IMR-90 (cell line): ENCODE results near the gene BTBD9. TPM values are rescaled to one million over a fixed set of nuclear protein-coding genes. Genes with fewer than 3 reads are reported as not detected.

Experiments
- ATAC-seq: fragments of 200-7000 bp; cut with Tn5 transposase; 2 replicates; pipeline ENCODE4 v1.9.1; 2020; ENCODE audit warnings: low read depth, mild to moderate bottlenecking, moderate library complexity
- BruUV-seq: library from RNA; stranded (reverse); fragments of 400-500 nt; replicated peaks from 2 replicates; lab custom pipeline; 2021; lab: Mats Ljungman, UMichigan
- CTCF ChIA-PET: fragments of 300-600 bp; formaldehyde crosslinking; extraction: SDS; loops from one replicate; lab custom pipeline; 2021; ENCODE audit warnings: antibody characterized with exemption; lab: Yijun Ruan, JAX
- POLR2A ChIA-PET: fragments of 300-600 bp; sonication (Branson Sonifier 250); formaldehyde crosslinking; loops from one replicate; lab custom pipeline; 2022; ENCODE audit warnings: antibody characterized with exemption; ENCODE audit not compliant: unreplicated experiment; lab: Charles Lee
- DNase-seq: peaks from one replicate; pipeline ENCODE4 v3.0.0; 2013
- H2AFZ ChIP-seq: replicated peaks from 2 replicates; pipeline ENCODE3; 2013; ENCODE audit warnings: low read length, mild to moderate bottlenecking; ENCODE audit not compliant: poor library complexity
- H2AK5ac ChIP-seq: 2 replicates; pipeline ENCODE4 v1.6.1; 2013; ENCODE audit warnings: low read depth, low read length, inconsistent platforms
- H2AK9ac ChIP-seq: replicated peaks from 2 replicates; pipeline ENCODE3; 2013; ENCODE audit warnings: mild to moderate bottlenecking, low read depth, low read length, moderate library complexity; ENCODE audit not compliant: poor library complexity
- H2BK120ac ChIP-seq: 2 replicates; pipeline ENCODE4 v1.6.1; 2013; ENCODE audit warnings: low read depth, low read length, inconsistent platforms
- H2BK15ac ChIP-seq: 3 replicates; pipeline ENCODE4 v1.6.1; 2013; ENCODE audit warnings: low read depth, low read length, inconsistent platforms
- H2BK20ac ChIP-seq: 2 replicates; pipeline ENCODE4 v1.6.1; 2013; ENCODE audit warnings: low read depth, mild to moderate bottlenecking, inconsistent platforms, low read length, moderate library complexity
- H2BK5ac ChIP-seq: 2 replicates; pipeline ENCODE4 v1.6.1; 2013; ENCODE audit warnings: mild to moderate bottlenecking, low read depth, low read length, inconsistent platforms; ENCODE audit not compliant: poor library complexity, severe bottlenecking
- H3K14ac ChIP-seq: replicated peaks from 2 replicates; pipeline ENCODE4 v1.6.1; 2013; ENCODE audit warnings: low read depth, low read length, inconsistent platforms
- H3K18ac ChIP-seq: 2 replicates; pipeline ENCODE4 v1.6.1; 2013; ENCODE audit warnings: low read depth, low read length, control low read depth
- H3K23ac ChIP-seq: 2 replicates; pipeline ENCODE4 v1.6.1; 2013; ENCODE audit warnings: low read depth, low read length, inconsistent platforms
- H3K27ac ChIP-seq: 2 replicates; pipeline ENCODE4 v1.5.1; 2013; ENCODE audit warnings: mild to moderate bottlenecking, control low read depth, low read length; ENCODE audit not compliant: insufficient read depth
- H3K27me3 ChIP-seq: 2 replicates; pipeline ENCODE4 v1.6.1; 2013; ENCODE audit warnings: low read length; ENCODE audit not compliant: control insufficient read depth, insufficient read depth
- H3K36me3 ChIP-seq: 2 replicates; pipeline ENCODE4 v1.6.1; 2013; ENCODE audit warnings: low read length, mixed read lengths; ENCODE audit not compliant: control insufficient read depth, insufficient read depth
- H3K4ac ChIP-seq: 2 replicates; pipeline ENCODE4 v1.6.1; 2013; ENCODE audit warnings: low read depth, low read length, inconsistent platforms
- H3K4me1 ChIP-seq: 2 replicates; pipeline ENCODE4 v1.6.1; 2013; ENCODE audit warnings: low read length, mixed read lengths; ENCODE audit not compliant: control insufficient read depth, insufficient read depth
- H3K4me2 ChIP-seq: 2 replicates; pipeline ENCODE4 v1.6.1; 2013; ENCODE audit warnings: low read depth, mild to moderate bottlenecking, control low read depth, low read length, moderate library complexity
- H3K4me3 ChIP-seq: 2 replicates; pipeline ENCODE4 v1.5.1; 2013; ENCODE audit warnings: low read depth, mild to moderate bottlenecking, control low read depth, low read length, moderate library complexity; ENCODE audit not compliant: insufficient read depth
- H3K56ac ChIP-seq: 2 replicates; pipeline ENCODE4 v1.6.1; 2013; ENCODE audit warnings: low read length, inconsistent platforms; ENCODE audit not compliant: insufficient read depth; ENCODE audit errors: extremely low read depth
- H3K79me1 ChIP-seq, 2 experiments: 2 replicates each; pipeline ENCODE4 v1.6.1; 2013; ENCODE audit warnings: low read length in 2 of 2, inconsistent platforms in 1 of 2, low read depth in 1 of 2
- H3K9ac ChIP-seq: 2 replicates; pipeline ENCODE4 v1.6.1; 2013; ENCODE audit warnings: low read depth, low read length, control low read depth
- H3K9me1 ChIP-seq: 2 replicates; pipeline ENCODE4 v1.6.1; 2013; ENCODE audit warnings: low read length, inconsistent platforms; ENCODE audit not compliant: insufficient read depth
- H3K9me3 ChIP-seq: 2 replicates; pipeline ENCODE4 v1.6.1; 2013; ENCODE audit warnings: low read length; ENCODE audit not compliant: control insufficient read depth, insufficient read depth
- H4K20me1 ChIP-seq: 2 replicates; pipeline ENCODE4 v1.6.1; 2013; ENCODE audit warnings: low read length, inconsistent platforms; ENCODE audit not compliant: insufficient read depth
- H4K5ac ChIP-seq: 2 replicates; pipeline ENCODE4 v1.6.1; 2013; ENCODE audit warnings: mild to moderate bottlenecking, low read depth, low read length, control low read depth
- H4K8ac ChIP-seq, 2 experiments: 2 replicates each; pipeline ENCODE4 v1.6.1; 2013; ENCODE audit warnings: low read depth in 2 of 2, low read length in 2 of 2, control low read depth in 1 of 2, inconsistent platforms in 1 of 2
- H4K91ac ChIP-seq: 2 replicates; pipeline ENCODE4 v1.6.1; 2013; ENCODE audit warnings: low read depth, low read length, inconsistent platforms; ENCODE audit not compliant: insufficient read depth
- BHLHE40 ChIP-seq: fragments of 150-350 bp; IDR thresholded peaks from 2 replicates; pipeline ENCODE4 v1.6.1; 2016; ENCODE audit warnings: mild to moderate bottlenecking, low read depth, low read length
- CEBPB ChIP-seq: IDR thresholded peaks from 2 replicates; pipeline ENCODE4 v1.6.1; 2012; ENCODE audit warnings: low read depth, low read length, improper control_type of control experiment
- CHD1 ChIP-seq: IDR thresholded peaks from 2 replicates; pipeline ENCODE4 v1.6.1; 2012; ENCODE audit warnings: low read depth, low read length, improper control_type of control experiment
- FOS ChIP-seq: fragments of 150-350 bp; IDR thresholded peaks from 2 replicates; pipeline ENCODE4 v1.6.1; 2016; ENCODE audit warnings: low read depth, low read length
- MAFK ChIP-seq: IDR thresholded peaks from 2 replicates; pipeline ENCODE4 v1.6.1; 2012; ENCODE audit warnings: low read depth, low read length, improper control_type of control experiment
- MAZ ChIP-seq: IDR thresholded peaks from 2 replicates; pipeline ENCODE4 v1.6.1; 2012; ENCODE audit warnings: low read depth, mild to moderate bottlenecking, low read length, improper control_type of control experiment, moderate library complexity, borderline replicate concordance
- NFE2L2 ChIP-seq: fragments of 150-350 bp; IDR thresholded peaks from 2 replicates; pipeline ENCODE4 v1.6.1; 2016; ENCODE audit warnings: low read depth, mild to moderate bottlenecking, low read length
- POLR2A ChIP-seq: IDR thresholded peaks from 2 replicates; pipeline ENCODE4 v1.6.1; 2012; ENCODE audit warnings: mild to moderate bottlenecking, low read depth, low read length
- RCOR1 ChIP-seq: IDR thresholded peaks from 2 replicates; pipeline ENCODE4 v1.6.1; 2012; ENCODE audit warnings: mild to moderate bottlenecking, low read length, improper control_type of control experiment; ENCODE audit not compliant: insufficient replicate concordance
- RFX5 ChIP-seq: IDR thresholded peaks from 2 replicates; pipeline ENCODE4 v1.8.0; 2012; ENCODE audit warnings: low read depth, mild to moderate bottlenecking, low read length, moderate library complexity
- SMC3 ChIP-seq: fragments of 150-350 bp; IDR thresholded peaks from 2 replicates; pipeline ENCODE4 v1.6.1; 2016; ENCODE audit warnings: low read depth, mild to moderate bottlenecking, antibody characterized with exemption, low read length, moderate library complexity
- whole genome bisulfite sequencing, 2 experiments: methylation state at CpG; one replicate each; pipeline versions ENCODE4 v1.1.5 to v1.1.7; 2013; ENCODE audit warnings: missing lambda C conversion rate in 2 of 2; ENCODE audit not compliant: insufficient read length in 1 of 2; ENCODE audit errors: extremely low coverage in 2 of 2; 5-methylcytosine and 5-hydroxymethylcytosine counted together
- dilution Hi-C: fragments of 300-500 bp; cut with HindIII; formaldehyde crosslinking; loops from one replicate; pipeline ENCODE4 v1.14.3; 2018; ENCODE audit warnings: low sequenced_read_pairs; ENCODE audit not compliant: unreplicated experiment
- in situ Hi-C: fragments of 300-500 bp; cut with MboI; formaldehyde crosslinking; loops from 3 replicates; pipeline ENCODE4 v1.14.3; 2019; ENCODE audit warnings: low sequenced_read_pairs, inconsistent platforms, mixed read lengths
- intact Hi-C: fragments of 100-400 bp; cut with micrococcal nuclease; formaldehyde crosslinking; loops from 2 replicates; pipeline ENCODE4 v1.10.0; 2022
- polyA plus RNA-seq, 3 experiments: library from polyadenylated mRNA; depleted of rRNA; stranded (reverse); fragments of >200 nt; gene quantifications; 2 replicates each; pipeline ENCODE4 v1.2.3, GENCODE V29; 2012; ENCODE audit warnings: low replicate concordance in 1 of 3
- total RNA-seq: library from RNA; depleted of rRNA; stranded (reverse); fragments of >200 nt; gene quantifications from 2 replicates; pipeline ENCODE4 v1.2.3, GENCODE V29; 2012
- TF ChIP-seq, protein P1 (sequence below): fragments of 150-350 bp; IDR thresholded peaks from 2 replicates; pipeline ENCODE4 v1.6.1; 2017; ENCODE audit warnings: mild to moderate bottlenecking, antibody characterized with exemption, low read length, low read depth
- TF ChIP-seq, protein P2 (sequence below): conservative IDR thresholded peaks from 2 replicates; pipeline ENCODE4 v1.5.1; 2012; ENCODE audit warnings: mild to moderate bottlenecking, low read depth, low read length, improper control_type of control experiment
- TF ChIP-seq, protein P3 (sequence below): fragments of 150-350 bp; IDR thresholded peaks from 2 replicates; pipeline ENCODE4 v1.6.1; 2016; ENCODE audit warnings: low read depth, mild to moderate bottlenecking, low read length, moderate library complexity, borderline replicate concordance

The BTBD9 gene
- total and polyA plus RNA-seq, 2 of the 4 experiments (the other 2 are of a cell fraction) = 4.1 to 22.0 TPM

DNA sequence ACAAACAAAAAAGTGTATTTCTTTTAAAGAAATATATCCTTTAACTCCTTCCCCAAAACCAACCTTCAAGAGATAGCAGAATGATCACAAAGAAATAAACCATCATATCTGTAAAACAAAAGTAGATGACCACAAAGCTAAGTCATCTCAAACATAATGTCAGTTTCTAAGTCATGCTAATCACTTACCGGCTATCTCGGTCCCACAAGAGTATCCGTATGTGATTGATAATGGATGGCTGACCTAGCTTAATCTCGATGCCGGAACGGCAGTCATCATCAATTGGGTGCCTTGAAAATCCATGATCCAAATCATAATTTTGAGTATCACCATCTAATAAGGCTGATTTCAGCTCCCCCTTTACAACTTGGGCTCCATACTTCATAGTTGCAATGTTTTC is 59.7 kb downstream of the BTBD9 start:
- WGBS, 2 experiments = no CpG with 5 or more reads among the region's 6 CpGs
- Histone ChIP-seq H2AK9ac (no peak overlapping the region), H3K4me3 (no peak overlapping the region), H3K18ac (no peak overlapping the region), H2BK120ac (no peak overlapping the region), H3K27me3 (no peaks in the 10 kb centered on the region), H2BK20ac (no peak overlapping the region), H2AFZ (no peak overlapping the region), H4K5ac (no peak overlapping the region), H3K9me1 (no peaks in the 10 kb centered on the region; the same call in 1 of the 2 replicates), H3K9me3 (no peaks in the 10 kb centered on the region), H4K20me1 (no peaks in the 10 kb centered on the region), H3K56ac (no peak overlapping the region), H3K23ac (no peak overlapping the region), H3K27ac (no peak overlapping the region), H3K79me1 (no peaks in the 10 kb centered on the region), H3K4me2 (no peak overlapping the region), H2BK15ac (no peak overlapping the region), H3K9ac (no peak overlapping the region), H3K14ac (no peak overlapping the region), H2AK5ac (no peak overlapping the region), H3K4me1 (no peaks in the 10 kb centered on the region), H4K91ac (no peak overlapping the region), H3K4ac (no peak overlapping the region), H2BK5ac (no peak overlapping the region), H4K8ac (no peak overlapping the region), H3K36me3 (0 out of 2 replicates have a peak, but pooled peaks cover 3% of the 10 kb centered on the region)
- TF ChIP-seq, protein P1, sequence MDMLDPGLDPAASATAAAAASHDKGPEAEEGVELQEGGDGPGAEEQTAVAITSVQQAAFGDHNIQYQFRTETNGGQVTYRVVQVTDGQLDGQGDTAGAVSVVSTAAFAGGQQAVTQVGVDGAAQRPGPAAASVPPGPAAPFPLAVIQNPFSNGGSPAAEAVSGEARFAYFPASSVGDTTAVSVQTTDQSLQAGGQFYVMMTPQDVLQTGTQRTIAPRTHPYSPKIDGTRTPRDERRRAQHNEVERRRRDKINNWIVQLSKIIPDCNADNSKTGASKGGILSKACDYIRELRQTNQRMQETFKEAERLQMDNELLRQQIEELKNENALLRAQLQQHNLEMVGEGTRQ = no peak
- no peak for TF ChIP-seq RCOR1
- TF ChIP-seq CEBPB = no peak
- TF ChIP-seq, protein P2, sequence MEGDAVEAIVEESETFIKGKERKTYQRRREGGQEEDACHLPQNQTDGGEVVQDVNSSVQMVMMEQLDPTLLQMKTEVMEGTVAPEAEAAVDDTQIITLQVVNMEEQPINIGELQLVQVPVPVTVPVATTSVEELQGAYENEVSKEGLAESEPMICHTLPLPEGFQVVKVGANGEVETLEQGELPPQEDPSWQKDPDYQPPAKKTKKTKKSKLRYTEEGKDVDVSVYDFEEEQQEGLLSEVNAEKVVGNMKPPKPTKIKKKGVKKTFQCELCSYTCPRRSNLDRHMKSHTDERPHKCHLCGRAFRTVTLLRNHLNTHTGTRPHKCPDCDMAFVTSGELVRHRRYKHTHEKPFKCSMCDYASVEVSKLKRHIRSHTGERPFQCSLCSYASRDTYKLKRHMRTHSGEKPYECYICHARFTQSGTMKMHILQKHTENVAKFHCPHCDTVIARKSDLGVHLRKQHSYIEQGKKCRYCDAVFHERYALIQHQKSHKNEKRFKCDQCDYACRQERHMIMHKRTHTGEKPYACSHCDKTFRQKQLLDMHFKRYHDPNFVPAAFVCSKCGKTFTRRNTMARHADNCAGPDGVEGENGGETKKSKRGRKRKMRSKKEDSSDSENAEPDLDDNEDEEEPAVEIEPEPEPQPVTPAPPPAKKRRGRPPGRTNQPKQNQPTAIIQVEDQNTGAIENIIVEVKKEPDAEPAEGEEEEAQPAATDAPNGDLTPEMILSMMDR = no peak
- no peak for TF ChIP-seq NFE2L2
- no peak for TF ChIP-seq CHD1
- no peak for TF ChIP-seq POLR2A
- TF ChIP-seq, protein P3, sequence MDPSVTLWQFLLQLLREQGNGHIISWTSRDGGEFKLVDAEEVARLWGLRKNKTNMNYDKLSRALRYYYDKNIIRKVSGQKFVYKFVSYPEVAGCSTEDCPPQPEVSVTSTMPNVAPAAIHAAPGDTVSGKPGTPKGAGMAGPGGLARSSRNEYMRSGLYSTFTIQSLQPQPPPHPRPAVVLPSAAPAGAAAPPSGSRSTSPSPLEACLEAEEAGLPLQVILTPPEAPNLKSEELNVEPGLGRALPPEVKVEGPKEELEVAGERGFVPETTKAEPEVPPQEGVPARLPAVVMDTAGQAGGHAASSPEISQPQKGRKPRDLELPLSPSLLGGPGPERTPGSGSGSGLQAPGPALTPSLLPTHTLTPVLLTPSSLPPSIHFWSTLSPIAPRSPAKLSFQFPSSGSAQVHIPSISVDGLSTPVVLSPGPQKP = no peak
- no peak for TF ChIP-seq MAZ
- TF ChIP-seq FOS = no peak
- no peak for TF ChIP-seq SMC3
- no peak for TF ChIP-seq BHLHE40
- TF ChIP-seq RFX5 = no peak
- TF ChIP-seq MAFK = no peak
- ChIA-PET CTCF (no interaction called here), POLR2A (no interaction called here)
- in situ Hi-C loops = no loop called here
- DNase-seq = no peak
- intact Hi-C loops = no loop called here
- dilution Hi-C loops = no loop called here
- BruUV-seq = no TSS peak
- no peak for ATAC-seq
